ENCODE data around the gene FANCC. TPM values are rescaled to one million over a fixed set of nuclear protein-coding genes. Genes with fewer than 3 reads are reported as not detected.

FANCC gene
- total RNA-seq, 2 donors from 2014 or later: 15.8 to 18.1 TPM

DNA sequence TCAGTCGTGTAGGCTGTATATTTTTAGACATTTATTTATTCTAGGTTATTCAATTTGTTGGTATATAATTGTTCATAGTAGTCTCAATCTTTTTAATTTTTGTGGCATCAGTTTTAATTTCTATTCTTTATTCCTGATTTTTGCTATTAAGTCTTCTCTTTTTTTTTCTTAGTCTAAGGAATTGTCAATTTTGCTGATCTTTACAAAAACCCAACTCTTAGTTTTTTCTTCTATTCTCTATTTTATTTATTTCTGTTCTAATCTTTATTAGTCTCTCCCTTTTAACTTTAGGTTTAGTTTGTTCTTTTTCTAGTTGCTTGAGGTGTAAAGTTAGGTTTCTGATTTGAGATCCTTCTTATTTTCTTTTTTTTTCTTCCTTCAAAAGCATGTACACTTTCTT is 152.5 kb downstream of the FANCC start:
- no peak for ATAC-seq
- Mint-ChIP-seq H3K36me3 (peaks cover 38 to 43% of the 10 kb centered on the region in 2 donors), H3K9me3 (peaks cover 4 to 11% of the 10 kb centered on the region in 2 donors)

DNA sequence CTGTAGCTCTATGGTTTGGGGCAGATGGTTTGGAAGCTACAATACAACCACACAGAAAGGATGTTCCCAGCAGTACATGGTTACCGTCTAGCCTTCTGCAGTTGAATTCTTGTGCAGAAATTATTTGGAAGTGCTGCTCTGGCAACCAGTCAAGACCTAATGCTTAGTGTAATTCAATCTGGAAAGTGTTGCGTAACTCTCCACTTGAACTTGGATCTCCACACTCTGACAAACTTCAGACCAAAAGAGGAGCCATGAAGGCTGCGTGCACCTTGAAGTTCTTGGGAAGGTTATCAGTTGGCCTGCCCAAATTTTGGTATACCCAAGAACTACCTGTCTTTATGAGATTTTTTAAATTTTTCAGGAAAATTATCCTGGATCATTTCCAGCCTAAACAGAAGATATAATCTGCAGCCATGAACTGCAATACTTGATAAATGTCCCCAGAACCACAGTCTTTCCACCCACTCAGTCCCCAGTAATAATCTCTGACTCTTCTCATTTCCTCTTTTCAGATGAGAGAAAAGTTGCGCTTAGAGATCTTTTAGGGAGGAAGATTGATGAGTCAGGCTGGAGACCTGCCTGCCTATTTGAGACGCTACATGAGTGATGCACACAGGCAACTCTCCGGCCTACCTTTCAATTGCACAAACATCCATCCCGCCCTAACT is 159.9 kb downstream of the FANCC start:
- Mint-ChIP-seq H3K36me3 (peaks cover 11 to 18% of the 10 kb centered on the region in 2 donors), H3K9me3 (peaks cover 3 to 5% of the 10 kb centered on the region in 2 donors), H3K27ac (no peak overlapping the region)
- ATAC-seq (no peak), DNase-seq (ENCODE audit: low spot score in 2 of 2) (no peak)

More for the DNA sequence above, 152.5 kb downstream of the FANCC start:
- DNase-seq (ENCODE audit: low spot score in 2 of 2): no peak
- H3K27ac Mint-ChIP-seq: no peak overlapping the region

DNA sequence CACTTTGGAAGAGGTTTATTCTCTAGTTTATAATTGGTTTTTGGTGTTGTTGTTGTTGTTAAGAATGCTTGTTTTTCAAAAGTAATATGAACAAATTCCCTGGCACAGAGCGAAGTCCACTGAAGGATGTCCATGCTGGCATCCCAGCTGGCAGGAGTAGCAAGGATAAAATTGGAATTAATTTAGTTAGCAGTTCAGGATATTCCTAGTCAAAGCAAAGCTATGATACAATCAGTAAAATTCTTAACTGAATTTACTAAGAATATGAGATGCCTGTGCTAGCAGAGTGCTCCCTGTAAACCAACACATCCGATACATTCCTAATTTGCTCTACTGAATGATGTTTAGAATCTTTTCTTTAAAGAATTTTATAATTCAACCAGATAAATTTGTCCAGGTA is 161.4 kb downstream of the FANCC start:
- H3K36me3 Mint-ChIP-seq: peaks cover 6% of the 10 kb centered on the region in 2 donors
- peaks cover 0 to 5% of the 10 kb centered on the region in 2 donors for H3K9me3 Mint-ChIP-seq
- H3K27ac Mint-ChIP-seq: peak overlapping the region in 1 of 2 donors; percentile 47
- no peak for DNase-seq (ENCODE audit: low spot score in 2 of 2)
- no peak for ATAC-seq

DNA sequence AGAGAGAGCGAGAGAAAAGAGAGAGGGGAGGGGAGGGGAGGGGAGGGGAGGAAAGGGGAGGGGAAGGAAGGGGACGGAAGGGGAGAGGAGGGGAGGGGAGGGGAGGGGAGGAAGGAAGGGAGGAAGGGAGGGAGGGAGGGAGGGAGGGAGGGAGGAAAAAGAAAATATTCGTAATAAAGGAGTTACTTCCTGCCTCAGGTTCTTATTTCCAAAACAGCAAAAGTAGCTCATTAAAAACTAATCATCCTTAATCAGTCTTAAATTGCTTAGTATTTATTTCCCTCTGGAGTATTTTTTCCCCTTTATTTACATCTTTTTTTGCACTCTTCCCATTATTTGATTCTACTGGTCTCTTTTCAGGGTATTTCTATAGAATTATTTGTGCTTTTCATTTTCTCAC is 162.3 kb downstream of the FANCC start:
- peaks cover under 1% of the 10 kb centered on the region in 2 donors for H3K36me3 Mint-ChIP-seq
- no peak overlapping the region for H3K27ac Mint-ChIP-seq
- H3K9me3 Mint-ChIP-seq: peaks cover 0 to under 1% of the 10 kb centered on the region in 2 donors
- DNase-seq (ENCODE audit: low spot score in 2 of 2) (no peak), ATAC-seq (no peak)

DNA sequence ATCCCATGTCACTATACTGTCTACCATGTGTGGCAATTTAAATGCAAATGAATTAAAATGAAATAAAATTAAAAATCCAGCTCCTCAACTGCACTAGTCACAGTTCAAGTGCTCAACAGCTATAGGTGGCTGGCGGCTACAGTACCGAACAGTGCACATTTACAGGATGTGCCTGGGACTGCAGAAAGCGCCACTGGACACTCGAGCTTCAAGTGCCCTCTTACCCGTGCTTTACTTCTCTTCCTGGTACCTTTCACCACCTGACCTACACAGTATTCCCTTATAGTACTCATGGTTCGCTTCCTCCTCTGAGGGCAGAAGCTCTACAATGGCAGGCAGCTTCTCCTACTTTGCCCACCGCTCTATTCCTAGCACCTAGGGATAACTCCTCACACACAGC is 166.6 kb downstream of the FANCC start:
- ATAC-seq (no peak), DNase-seq (ENCODE audit: low spot score in 2 of 2) (no peak)
- H3K9me3 Mint-ChIP-seq: no peaks in the 10 kb centered on the region
- no peaks in the 10 kb centered on the region for H3K36me3 Mint-ChIP-seq
- H3K27ac Mint-ChIP-seq: no peak overlapping the region

DNA sequence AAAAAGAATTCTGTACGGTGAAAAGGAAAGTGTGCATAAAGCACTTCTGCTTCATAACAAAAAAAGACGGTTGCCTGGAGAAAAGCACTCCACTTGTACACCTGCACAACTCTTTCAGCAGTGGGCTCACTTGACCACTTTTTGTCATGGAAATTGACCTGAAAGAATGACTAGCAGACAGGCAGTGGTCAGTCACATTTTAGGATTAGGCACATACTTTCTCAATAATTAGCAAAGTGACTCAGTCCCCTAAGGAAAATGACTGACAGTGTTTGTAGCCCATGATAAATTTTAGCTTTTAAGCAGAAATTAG is 169.3 kb downstream of the FANCC start:
- no peaks in the 10 kb centered on the region for H3K36me3 Mint-ChIP-seq
- ATAC-seq: no peak
- no peaks in the 10 kb centered on the region for H3K9me3 Mint-ChIP-seq
- H3K27ac Mint-ChIP-seq: no peak overlapping the region
- no peak for DNase-seq (ENCODE audit: low spot score in 2 of 2)

DNA sequence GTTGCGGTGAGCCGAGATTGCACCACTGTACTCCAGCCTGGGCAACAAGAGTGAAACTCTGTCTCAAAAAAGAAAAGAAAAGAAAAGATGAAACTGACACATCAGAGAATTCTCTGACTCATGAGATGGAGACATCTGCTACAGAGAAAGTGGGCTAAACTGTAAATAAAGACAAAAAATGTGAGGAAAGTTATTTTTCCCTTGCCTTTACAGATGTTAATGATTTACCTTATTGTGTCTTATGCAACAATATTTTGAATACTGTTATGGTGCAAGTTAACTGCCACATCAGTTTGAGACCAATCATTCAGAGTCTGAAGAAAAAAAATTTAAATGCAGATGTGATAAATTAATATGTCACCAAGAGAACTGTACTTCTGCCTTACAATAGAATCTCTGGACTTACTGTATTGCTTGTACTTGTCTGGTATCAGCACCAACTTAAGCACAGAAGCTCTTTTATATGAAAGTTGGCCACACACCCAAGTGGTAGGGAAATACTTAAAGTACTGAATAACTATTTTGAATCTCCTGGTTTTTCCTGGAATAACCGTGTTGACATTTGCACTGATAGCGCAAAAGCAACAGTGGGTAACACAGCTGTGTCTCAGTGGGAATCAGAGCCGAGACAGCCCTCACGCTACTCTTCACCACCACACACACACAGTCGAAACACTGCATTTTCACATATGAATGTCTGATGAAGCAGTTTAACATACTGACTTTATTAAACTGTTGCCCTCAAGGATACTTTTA is 169.9 kb downstream of the FANCC start:
- H3K27ac Mint-ChIP-seq: no peak overlapping the region
- no peaks in the 10 kb centered on the region for H3K9me3 Mint-ChIP-seq
- DNase-seq (ENCODE audit: low spot score in 2 of 2) (no peak), ATAC-seq (no peak)
- no peaks in the 10 kb centered on the region for H3K36me3 Mint-ChIP-seq

DNA sequence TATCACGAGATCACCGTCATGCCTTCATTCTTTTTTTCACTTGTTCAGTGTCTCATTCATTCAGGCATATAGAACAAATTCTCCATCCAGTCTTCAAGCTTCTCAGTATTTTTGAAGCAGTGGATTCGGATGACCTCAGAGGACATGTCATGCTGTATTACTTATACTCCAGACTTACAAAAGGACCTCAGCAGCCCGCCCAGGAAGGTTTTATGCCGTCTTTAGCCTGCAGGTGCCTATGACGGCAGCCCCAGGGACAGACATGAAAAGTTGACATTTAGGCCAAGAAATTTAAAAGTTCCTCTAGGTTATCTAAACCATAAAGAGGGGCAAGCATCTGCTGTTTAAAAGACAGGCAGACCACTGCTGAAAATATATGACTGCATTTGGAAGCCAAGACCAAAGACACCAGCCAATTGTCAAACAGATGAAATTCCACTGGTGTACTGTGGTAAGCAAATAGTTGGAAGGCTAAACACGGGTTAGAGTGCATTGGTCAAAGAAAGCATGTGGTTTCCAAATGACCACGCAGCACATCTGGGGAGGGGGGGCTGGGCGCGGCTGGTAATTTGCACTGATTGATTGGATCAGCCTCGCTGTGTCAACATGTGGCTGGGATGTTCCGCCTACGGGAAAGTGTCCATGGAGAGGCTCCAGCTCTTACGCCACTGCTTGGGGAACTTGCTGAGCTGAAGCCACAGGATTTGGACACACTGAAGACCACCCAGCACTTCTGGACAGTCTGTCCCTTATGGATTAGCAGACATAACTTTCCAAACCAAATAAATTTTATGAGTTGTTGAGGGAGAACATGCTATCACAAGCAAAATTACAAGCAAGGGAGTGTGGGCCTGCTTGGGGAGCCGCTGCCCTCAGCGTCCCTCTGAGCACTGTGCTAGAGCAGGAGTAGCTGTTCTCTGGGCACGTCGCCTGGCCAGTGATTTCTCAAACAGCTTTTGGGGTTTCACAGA is 173.6 kb downstream of the FANCC start:
- H3K36me3 Mint-ChIP-seq: no peaks in the 10 kb centered on the region
- H3K9me3 Mint-ChIP-seq: no peaks in the 10 kb centered on the region
- H3K27ac Mint-ChIP-seq: peak overlapping the region in 1 of 2 donors; percentile 65
- no peak for ATAC-seq
- no peak for DNase-seq (ENCODE audit: low spot score in 2 of 2)

DNA sequence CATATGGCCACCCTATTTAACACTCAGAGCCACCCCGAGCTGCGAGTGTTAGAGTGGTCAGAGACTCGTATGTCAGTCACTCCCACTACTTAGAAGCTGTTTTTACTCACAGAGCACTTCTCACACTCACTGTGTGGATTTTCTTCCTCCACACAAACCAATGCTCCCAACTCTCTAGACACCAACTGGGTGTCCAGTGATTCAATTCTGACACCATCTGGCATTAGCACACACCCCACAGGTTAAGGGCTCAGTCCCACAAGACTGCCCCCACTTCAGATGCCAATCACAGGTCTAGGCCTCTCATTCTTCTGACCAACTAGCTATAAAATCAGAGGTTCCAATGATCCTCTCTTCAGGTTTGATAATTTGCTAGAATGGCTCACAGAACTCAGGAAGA is 174.8 kb downstream of the FANCC start:
- Mint-ChIP-seq H3K27ac (no peak overlapping the region), H3K36me3 (no peaks in the 10 kb centered on the region), H3K9me3 (no peaks in the 10 kb centered on the region)
- DNase-seq (ENCODE audit: low spot score in 2 of 2) (no peak), ATAC-seq (no peak)

DNA sequence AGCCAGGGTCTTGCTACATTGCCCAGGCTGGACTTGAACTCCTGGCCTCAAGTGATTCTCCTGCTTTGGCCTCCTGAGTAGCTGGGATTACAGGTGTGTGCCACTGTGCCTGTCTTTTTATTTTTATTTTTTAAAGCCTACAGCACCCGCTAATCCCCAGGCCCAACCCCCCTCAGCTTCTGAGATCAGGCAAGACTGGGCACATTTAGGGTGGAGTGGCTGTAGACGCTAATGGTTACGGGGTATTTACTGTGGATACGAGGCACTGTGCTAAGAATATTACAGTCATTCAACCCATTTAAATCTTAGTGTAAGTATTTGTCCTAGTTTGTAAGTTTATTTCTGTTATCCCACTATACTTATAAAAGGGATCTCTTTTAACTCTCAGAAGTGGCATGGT is 175.2 kb downstream of the FANCC start:
- H3K9me3 Mint-ChIP-seq: no peaks in the 10 kb centered on the region
- H3K36me3 Mint-ChIP-seq: no peaks in the 10 kb centered on the region
- DNase-seq (ENCODE audit: low spot score in 2 of 2): no peak
- no peak overlapping the region for H3K27ac Mint-ChIP-seq
- no peak for ATAC-seq

DNA sequence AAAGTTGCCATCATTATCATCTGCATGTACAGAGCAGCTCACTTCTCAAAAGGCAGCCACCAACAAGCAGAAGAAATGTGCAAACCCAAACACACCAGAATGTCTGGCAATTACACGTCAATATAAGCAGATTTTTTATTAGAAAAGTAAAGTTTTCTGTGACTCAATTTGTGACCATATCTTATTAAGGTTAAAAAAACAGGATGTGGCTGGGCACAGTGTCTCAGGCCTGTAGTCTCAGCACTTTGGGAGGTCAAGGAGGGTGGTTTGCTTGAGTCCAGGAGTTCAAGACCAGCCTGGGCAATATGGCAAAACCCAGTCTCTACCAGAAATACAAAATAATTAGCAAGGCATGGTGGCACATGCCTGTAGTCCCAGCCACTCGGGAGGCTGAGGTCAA is 176.7 kb downstream of the FANCC start:
- ATAC-seq (no peak), DNase-seq (ENCODE audit: low spot score in 2 of 2) (no peak)
- no peaks in the 10 kb centered on the region for H3K36me3 Mint-ChIP-seq
- H3K27ac Mint-ChIP-seq: no peak overlapping the region
- H3K9me3 Mint-ChIP-seq: no peaks in the 10 kb centered on the region

DNA sequence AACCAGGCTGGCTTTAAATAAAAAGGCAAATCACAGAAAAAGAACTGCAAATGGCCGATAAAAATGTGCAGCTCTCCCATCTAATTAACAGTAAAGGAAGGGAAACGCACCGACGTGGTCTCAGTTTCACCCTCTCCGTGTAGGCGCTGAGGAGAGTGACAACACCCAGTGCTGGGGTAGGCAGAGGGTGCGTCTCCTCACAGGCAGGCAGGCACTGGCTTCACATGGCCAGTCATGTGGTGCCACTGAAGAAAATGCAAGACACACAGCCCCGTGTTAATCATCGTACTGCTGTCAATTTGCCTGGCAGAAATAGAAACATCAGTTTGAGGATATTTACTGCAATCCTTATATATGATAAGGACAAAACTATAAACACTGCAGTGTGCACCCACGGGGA is 178.4 kb downstream of the FANCC start:
- Mint-ChIP-seq H3K27ac (no peak overlapping the region), H3K36me3 (no peaks in the 10 kb centered on the region), H3K9me3 (no peaks in the 10 kb centered on the region)
- ATAC-seq: no peak
- no peak for DNase-seq (ENCODE audit: low spot score in 2 of 2)

DNA sequence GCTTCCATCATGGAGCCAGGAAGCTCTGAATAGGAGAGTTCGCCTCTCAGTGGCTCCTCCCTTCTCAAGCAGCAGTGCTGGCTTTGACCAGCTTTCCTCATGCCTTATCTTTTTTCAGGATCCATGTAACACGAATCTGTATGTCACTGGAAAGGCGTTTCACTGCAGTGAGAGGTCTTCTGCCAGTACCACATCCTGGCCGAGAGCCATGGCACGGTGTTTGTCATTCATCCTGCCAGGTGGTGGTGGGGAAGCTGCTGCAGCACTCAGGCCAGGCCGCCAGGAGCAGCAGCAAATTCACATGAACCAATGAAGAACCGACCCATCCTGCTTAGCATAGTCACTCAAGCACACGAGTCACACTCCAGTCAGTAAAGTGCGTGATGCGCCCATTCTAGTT is 179.0 kb downstream of the FANCC start:
- ATAC-seq (no peak), DNase-seq (ENCODE audit: low spot score in 2 of 2) (no peak)
- Mint-ChIP-seq H3K36me3 (no peaks in the 10 kb centered on the region), H3K9me3 (no peaks in the 10 kb centered on the region), H3K27ac (no peak overlapping the region)

DNA sequence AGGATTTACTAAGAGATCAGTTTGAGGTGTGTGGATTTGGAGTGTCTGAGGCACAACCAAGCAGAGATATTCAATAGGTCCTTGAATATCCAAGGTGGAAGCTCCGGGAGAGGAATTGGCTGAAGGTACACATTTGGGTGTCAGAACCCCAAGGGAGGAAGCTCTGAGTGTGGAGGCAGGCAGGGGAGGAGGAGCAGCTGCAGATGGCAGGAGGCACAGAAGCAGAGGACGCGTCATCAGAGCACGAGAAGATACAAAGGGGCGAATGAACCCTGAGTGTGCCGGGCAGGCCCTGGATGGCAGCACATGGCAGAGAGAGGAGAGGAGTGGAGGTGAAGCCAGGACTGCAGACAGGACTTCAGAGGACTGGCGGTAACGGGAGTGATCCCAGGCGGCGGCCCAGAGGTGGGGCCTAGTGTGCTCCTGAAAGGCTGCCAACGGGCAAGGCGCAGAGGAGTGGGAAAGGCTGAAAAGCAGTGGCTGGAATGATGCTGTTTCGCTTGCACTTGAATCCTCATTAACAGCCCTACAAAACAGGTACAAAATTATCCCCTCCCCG is 179.8 kb downstream of the FANCC start:
- Mint-ChIP-seq H3K36me3 (no peaks in the 10 kb centered on the region), H3K27ac (peak overlapping the region; percentile 10 to 63), H3K9me3 (no peaks in the 10 kb centered on the region)
- DNase-seq (ENCODE audit: low spot score in 2 of 2) (no peak), ATAC-seq (no peak)

DNA sequence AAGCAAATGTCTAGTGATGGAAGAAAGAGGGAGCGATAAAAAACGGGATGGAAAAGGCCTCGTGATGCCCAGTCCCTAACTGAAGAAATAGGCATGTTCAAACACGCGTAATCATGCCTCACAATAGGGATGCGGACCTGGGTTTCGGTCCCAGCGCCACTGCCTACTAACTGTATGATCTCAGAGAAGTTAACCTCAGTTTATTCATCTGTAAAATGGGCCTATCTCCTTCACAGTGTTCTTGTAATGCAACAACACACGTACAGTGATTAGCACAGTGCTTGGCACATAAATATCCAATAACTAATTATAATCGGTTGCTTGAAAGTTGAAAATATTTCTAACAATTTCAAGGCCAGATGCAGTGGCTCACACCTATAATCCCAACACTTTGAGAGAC is 181.8 kb downstream of the FANCC start:
- ATAC-seq (no peak), DNase-seq (ENCODE audit: low spot score in 2 of 2) (no peak)
- Mint-ChIP-seq H3K36me3 (no peaks in the 10 kb centered on the region), H3K27ac (no peak overlapping the region), H3K9me3 (no peaks in the 10 kb centered on the region)

DNA sequence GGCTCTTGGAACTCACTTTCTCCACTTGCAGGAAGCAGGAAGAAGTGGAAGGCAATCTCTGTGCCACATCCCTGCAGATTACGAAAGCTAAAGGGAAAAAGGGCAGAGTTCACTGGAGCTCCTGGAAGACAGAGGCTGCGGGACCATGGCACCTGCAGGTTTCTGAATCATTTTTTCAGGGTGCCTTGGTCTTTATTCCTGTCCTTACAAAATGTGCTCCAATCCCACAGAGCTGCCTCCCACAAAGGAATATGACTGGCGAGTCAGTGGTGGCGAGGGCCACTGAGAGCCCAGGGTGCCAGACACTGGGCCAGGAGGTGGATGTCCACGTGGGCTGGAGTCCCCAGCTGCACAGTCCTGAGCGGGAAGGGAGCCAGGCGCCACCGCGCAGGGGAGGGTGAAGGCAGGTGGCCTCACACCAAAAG is 183.0 kb downstream of the FANCC start:
- Mint-ChIP-seq H3K36me3 (no peaks in the 10 kb centered on the region), H3K9me3 (no peaks in the 10 kb centered on the region)

DNA sequence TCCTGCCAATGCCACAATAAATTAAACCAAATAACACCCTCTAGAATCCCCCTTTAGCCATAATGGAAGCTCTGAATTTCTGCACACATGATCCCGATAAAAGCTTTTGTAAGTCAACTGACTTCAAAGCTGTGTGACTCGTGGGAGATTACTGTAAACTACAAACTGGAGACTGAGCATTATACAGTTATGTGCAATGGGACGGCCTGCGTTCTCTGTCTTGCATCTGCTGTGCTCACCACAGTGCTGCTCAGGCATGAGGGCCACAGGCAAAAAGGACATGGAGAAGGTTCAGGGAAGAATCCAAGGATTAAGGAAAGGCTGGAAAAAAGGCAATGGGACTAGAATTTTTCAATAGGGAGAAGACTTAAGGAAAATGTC is 184.2 kb downstream of the FANCC start:
- Mint-ChIP-seq H3K9me3 (no peaks in the 10 kb centered on the region), H3K36me3 (no peaks in the 10 kb centered on the region), H3K27ac (no peak overlapping the region)
- no peak for ATAC-seq
- DNase-seq (ENCODE audit: low spot score in 2 of 2): no peak

More for the DNA sequence above, 183.0 kb downstream of the FANCC start:
- H3K27ac Mint-ChIP-seq: no peak overlapping the region
- no peak for ATAC-seq
- no peak for DNase-seq (ENCODE audit: low spot score in 2 of 2)

All from activated naive CD4-positive, alpha-beta T cell treated with anti-CD3 and anti-CD28 coated beads, Interleukin-2, amount 50 U/mL, for 72 hours (primary cell).